GM18508 (cell line): ENCODE results near the gene VPS26B.
A peak's percentile ranks its signal among the peaks of the same experiment; 100 is the strongest.
"Not testable (repeated sequence)": the region's sequence is repeated elsewhere in the genome, so short reads cannot be mapped to it uniquely, and the experiment has no call there.

Experiments
- ATAC-seq: cut with Tn5 transposase; IDR thresholded peaks from one replicate; pipeline ENCODE4 v1.9.1; 2021; ENCODE audit warnings: moderate number of reproducible peaks; ENCODE audit not compliant: insufficient read depth, unreplicated experiment

Gene VPS26B

GRCh38 chr11:134223836-134224709 is at the start of gene VPS26B, which contains the start of gene NCAPD3:
TSS of gene VPS26B (plus strand) at chr11:134224671. CDS start at chr11:134225123, 452 bp downstream.
TSS of gene NCAPD3 (minus strand) at chr11:134223967. CDS start at chr11:134223926, 41 bp downstream.
- ATAC-seq, result peak; percentile 47

- no peak for ATAC-seq
Measured at GRCh38 chr11:134176284-134176683, 48.2 kb upstream of the VPS26B start.

GRCh38 chr11:134178032-134178674 is 46.3 kb upstream of the VPS26B start:
- ATAC-seq, result no peak

GRCh38 chr11:134181707-134182106 is 42.8 kb upstream of the VPS26B start:
- ATAC-seq, result no peak

GRCh38 chr11:134188092-134188491 is 36.4 kb upstream of the VPS26B start:
- not testable (repeated sequence) for ATAC-seq

- no peak for ATAC-seq
Measured at GRCh38 chr11:134196756-134197155, 27.7 kb upstream of the VPS26B start.

- ATAC-seq, result no peak
Measured at GRCh38 chr11:134199531-134199930, 24.9 kb upstream of the VPS26B start.

- no peak for ATAC-seq
Measured at GRCh38 chr11:134200688-134201087, 23.8 kb upstream of the VPS26B start.

- no peak for ATAC-seq
Measured at GRCh38 chr11:134202661-134203060, 21.8 kb upstream of the VPS26B start.

- ATAC-seq, result no peak
Measured at GRCh38 chr11:134205729-134206128, 18.7 kb upstream of the VPS26B start.

GRCh38 chr11:134206185-134206584 is 18.3 kb upstream of the VPS26B start:
- no peak for ATAC-seq

GRCh38 chr11:134207538-134208239 is 16.8 kb upstream of the VPS26B start:
- ATAC-seq, result no peak

GRCh38 chr11:134215836-134216235 is 8.6 kb upstream of the VPS26B start:
- no peak for ATAC-seq

- no peak for ATAC-seq
Measured at GRCh38 chr11:134216816-134217215, 7.7 kb upstream of the VPS26B start.

- no peak for ATAC-seq
Measured at GRCh38 chr11:134223121-134223520, 1.4 kb upstream of the VPS26B start.

GRCh38 chr11:134224710-134225664 is 516 bp downstream of the VPS26B start:
- ATAC-seq, result peak; percentile 7

- ATAC-seq, result no peak
Measured at GRCh38 chr11:134226806-134227325, 2.4 kb downstream of the VPS26B start.

- ATAC-seq, result peak; percentile 58
Measured at GRCh38 chr11:134228625-134229024, 4.2 kb downstream of the VPS26B start.

- ATAC-seq, result no peak
Measured at GRCh38 chr11:134229126-134229790, 4.8 kb downstream of the VPS26B start.
